Adrenal gland (tissue), 12 donors: ENCODE measurements around the gene EIF4A3. TPM values are rescaled to one million over a fixed set of nuclear protein-coding genes. Genes with fewer than 3 reads are reported as not detected.

Experiments
- DNase-seq, 7 donors: peaks; one replicate each; pipeline ENCODE4 v3.0.0-alpha.2; 2019 to 2020
- H3K27ac ChIP-seq, 5 donors: fragments of 200-600 bp; sonication (generic) in 4 of 5; 1 replicate in 3 of 5; 2 replicates in 2 of 5; pipeline versions ENCODE4 v1.5.1 to v1.8.0; 2016 to 2020; ENCODE audit warnings: mild to moderate bottlenecking in 1 of 5
- H3K27me3 ChIP-seq: fragments of 200-600 bp; 2 replicates; pipeline ENCODE4 v1.8.0; 2021
- H3K36me3 ChIP-seq, 2 donors: fragments of 200-600 bp; replicated peaks in 1 of 2; 1 replicate in 1 of 2; 2 replicates in 1 of 2; pipeline versions ENCODE4 v1.5.1 to v1.8.0; 2018 to 2022
- H3K4me1 ChIP-seq, 2 donors: fragments of 200-600 bp; replicated peaks in 1 of 2; 1 replicate in 1 of 2; 2 replicates in 1 of 2; pipeline versions ENCODE4 v1.5.1 to v1.8.0; 2018 to 2021
- H3K4me3 ChIP-seq, 4 donors: fragments of 200-600 bp; sonication (generic) in 3 of 4; one replicate each; pipeline ENCODE4 v1.5.1; 2016 to 2018
- H3K9me3 ChIP-seq, 3 donors: fragments of 200-600 bp; sonication (generic) in 1 of 3; replicated peaks in 1 of 3; 1 replicate in 2 of 3; 2 replicates in 1 of 3; pipeline versions ENCODE4 v1.5.1 to v1.8.0; 2016 to 2021
- POLR2A ChIP-seq, 2 donors: fragments of 450-650 bp; IDR thresholded peaks; one replicate each; pipeline ENCODE4 v1.6.1; 2017; ENCODE audit warnings: antibody characterized with exemption in 2 of 2, mild to moderate bottlenecking in 2 of 2, moderate library complexity in 1 of 2
- WGBS, 4 donors: extraction: QIAGEN DNeasy Blood & Tissue Kit in 2 of 4; methylation state at CpG; one replicate each; pipeline versions ENCODE4 v1.1.5 to v1.1.7; 2013 to 2017; 5-methylcytosine and 5-hydroxymethylcytosine counted together
- intact Hi-C, 2 donors: fragments of 100-400 bp; cut with DNase I; formaldehyde crosslinking; loops; one replicate each; pipeline versions ENCODE4 v1.14.1 to v1.15.0; 2022 to 2023
- polyA plus RNA-seq, 3 donors: library from polyadenylated mRNA; stranded (reverse); fragments of 200-250 nt in 2 of 3; fragments of 350-450 nt in 1 of 3; fragmentation: Illumina TruSeq in 1 of 3; extraction: RNeasy Lipid Tissue Mini Kit (QIAGEN cat#74804) in 1 of 3; gene quantifications; one replicate each; pipeline ENCODE4 v1.2.3, GENCODE V29; 2013 to 2014
- total RNA-seq, 9 donors: library from RNA; depleted of rRNA in 4 of 9; stranded (reverse); fragments of >200 nt in 4 of 9; fragments of 120-200 nt in 1 of 9; fragmentation: NEBNext Ultra II Directional in 1 of 9; extraction: Animal tissue kit (Norgen Biotek cat#: 25700) in 1 of 9; gene quantifications; one replicate each; pipeline versions ENCODE4 v1.1.0 to v1.2.4, GENCODE V29; 2013 to 2023
- TF ChIP-seq, protein P1 (sequence below), 6 experiments: fragments of 450-650 bp in 4 of 6; fragments of 200-600 bp in 2 of 6; sonication (generic) in 1 of 6; IDR thresholded peaks; 1 replicate in 5 of 6; 2 replicates in 1 of 6; pipeline versions ENCODE4 v1.5.1 to v1.8.0; 2016 to 2021; ENCODE audit warnings: antibody characterized with exemption in 6 of 6, mild to moderate bottlenecking in 2 of 6, moderate library complexity in 1 of 6
- donor health status: healthy with polysubstance abuse.
- donor health status: Bipolar disorder and iron deficiency.
- donor health status: DM: yes; HTN: yes; CAD: no.
- donor health status: DM: no; HTN: no; CAD: no.
- donor health status: DM: no; HTN: no; CAD: no.
- donor health status: DM: yes; HTN: yes; CAD: no.

Gene EIF4A3
- total and polyA plus RNA-seq, 12 donors = 31.0 to 161 (median 81.0) TPM

DNA sequence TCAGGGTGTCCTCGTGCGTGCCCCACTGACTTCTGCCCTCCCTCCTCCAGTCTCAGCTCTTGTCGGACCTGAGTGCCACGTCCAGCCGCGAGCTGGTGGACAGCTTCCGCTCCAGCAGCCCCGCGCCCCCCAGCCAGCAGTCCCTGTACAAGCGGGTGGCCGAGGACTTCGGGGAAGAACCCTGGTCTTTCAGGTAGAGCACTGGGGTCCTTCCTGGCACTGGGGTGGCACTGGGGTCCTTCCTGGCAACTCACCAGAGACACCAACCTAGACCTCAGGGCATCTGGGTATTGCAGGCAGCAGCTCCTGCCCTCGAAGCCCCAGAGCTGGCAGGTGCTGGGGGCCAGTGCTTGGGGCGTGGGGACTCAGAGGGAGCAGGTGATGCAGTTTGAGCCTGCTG is 48.2 kb upstream of the EIF4A3 start:
- no peaks in the 10 kb centered on the region for H3K4me1 ChIP-seq
- DNase-seq = peak in 1 of 7 donors; percentile 24
- intact Hi-C loops = no loop called here

GRCh38 chr17:80191865-80192661 is 45.1 kb upstream of the EIF4A3 start:
- Histone ChIP-seq H3K36me3 (no peaks in the 10 kb centered on the region), H3K9me3 (no peaks in the 10 kb centered on the region), H3K4me1 (peaks cover 4 to 11% of the 10 kb centered on the region in 2 donors), H3K27me3 (no peaks in the 10 kb centered on the region), H3K4me3 (no peak overlapping the region), H3K27ac (peak overlapping the region in 1 of 5 donors; percentile 34)
- WGBS, 4 donors = 63 to 79% (median 71%) methylated on average over 29 of the region's 29 CpGs
- peak in 4 of 7 donors; percentile 22 to 75 (median 50) for DNase-seq
- intact Hi-C loops = no loop called here
- TF ChIP-seq, protein P1, sequence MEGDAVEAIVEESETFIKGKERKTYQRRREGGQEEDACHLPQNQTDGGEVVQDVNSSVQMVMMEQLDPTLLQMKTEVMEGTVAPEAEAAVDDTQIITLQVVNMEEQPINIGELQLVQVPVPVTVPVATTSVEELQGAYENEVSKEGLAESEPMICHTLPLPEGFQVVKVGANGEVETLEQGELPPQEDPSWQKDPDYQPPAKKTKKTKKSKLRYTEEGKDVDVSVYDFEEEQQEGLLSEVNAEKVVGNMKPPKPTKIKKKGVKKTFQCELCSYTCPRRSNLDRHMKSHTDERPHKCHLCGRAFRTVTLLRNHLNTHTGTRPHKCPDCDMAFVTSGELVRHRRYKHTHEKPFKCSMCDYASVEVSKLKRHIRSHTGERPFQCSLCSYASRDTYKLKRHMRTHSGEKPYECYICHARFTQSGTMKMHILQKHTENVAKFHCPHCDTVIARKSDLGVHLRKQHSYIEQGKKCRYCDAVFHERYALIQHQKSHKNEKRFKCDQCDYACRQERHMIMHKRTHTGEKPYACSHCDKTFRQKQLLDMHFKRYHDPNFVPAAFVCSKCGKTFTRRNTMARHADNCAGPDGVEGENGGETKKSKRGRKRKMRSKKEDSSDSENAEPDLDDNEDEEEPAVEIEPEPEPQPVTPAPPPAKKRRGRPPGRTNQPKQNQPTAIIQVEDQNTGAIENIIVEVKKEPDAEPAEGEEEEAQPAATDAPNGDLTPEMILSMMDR (IDR thresholded peaks at IDR 0.05) = no peak
- no peak for TF ChIP-seq POLR2A (IDR thresholded peaks at IDR 0.05)

More for the DNA sequence above, 48.2 kb upstream of the EIF4A3 start:
- no peak overlapping the region for H3K4me3 ChIP-seq
- 86 to 97% (median 88%) methylated on average over 9 to 14 of the region's 14 CpGs for WGBS, 4 donors
- TF ChIP-seq POLR2A (IDR thresholded peaks at IDR 0.05) = no peak
- TF ChIP-seq, protein P1 (IDR thresholded peaks at IDR 0.05) = no peak
- no peak overlapping the region for H3K27ac ChIP-seq
- H3K36me3 ChIP-seq = no peaks in the 10 kb centered on the region
- H3K27me3 ChIP-seq = no peaks in the 10 kb centered on the region
- H3K9me3 ChIP-seq = no peaks in the 10 kb centered on the region

DNA sequence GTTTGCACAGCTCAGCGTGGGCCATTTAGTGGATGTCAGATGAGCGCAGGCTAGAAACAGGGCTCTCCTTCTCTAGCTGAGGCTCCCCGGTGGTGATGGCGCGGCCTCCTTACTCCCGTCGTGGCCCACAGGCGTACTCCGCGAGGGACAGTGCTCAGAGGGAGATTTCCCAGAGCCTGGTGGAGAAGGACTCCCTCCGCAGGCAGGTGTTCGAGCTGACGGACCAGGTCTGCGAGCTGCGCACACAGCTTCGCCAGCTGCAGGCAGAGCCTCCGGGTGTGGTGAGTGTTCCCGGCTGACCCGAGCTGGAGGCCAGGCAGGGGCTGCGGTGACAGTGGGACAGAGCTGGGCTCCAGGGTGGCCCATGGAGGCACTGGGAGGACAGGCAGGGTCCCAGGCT is 44.3 kb upstream of the EIF4A3 start:
- intact Hi-C loops = no loop called here

GRCh38 chr17:80190716-80191115 is 43.8 kb upstream of the EIF4A3 start:
- WGBS, 4 donors = 94 to 99% (median 96%) methylated on average over 5 to 10 of the region's 10 CpGs
- intact Hi-C loops = no loop called here

More for the DNA sequence above, 44.3 kb upstream of the EIF4A3 start:
- no peak for DNase-seq
- Histone ChIP-seq H3K27ac (no peak overlapping the region), H3K4me3 (no peak overlapping the region), H3K9me3 (no peaks in the 10 kb centered on the region), H3K4me1 (peaks cover 4 to 11% of the 10 kb centered on the region in 2 donors), H3K27me3 (no peaks in the 10 kb centered on the region), H3K36me3 (no peaks in the 10 kb centered on the region)
- TF ChIP-seq, protein P1 (IDR thresholded peaks at IDR 0.05) = no peak
- no peak for TF ChIP-seq POLR2A (IDR thresholded peaks at IDR 0.05)
- 90 to 94% (median 93%) methylated on average over 11 to 20 of the region's 20 CpGs for WGBS, 4 donors

More at GRCh38 chr17:80190716-80191115, 43.8 kb upstream of the EIF4A3 start:
- no peak for DNase-seq
- no peak overlapping the region for H3K4me3 ChIP-seq
- H3K27me3 ChIP-seq = no peaks in the 10 kb centered on the region
- no peak for TF ChIP-seq POLR2A (IDR thresholded peaks at IDR 0.05)
- TF ChIP-seq, protein P1 (IDR thresholded peaks at IDR 0.05) = no peak
- H3K27ac ChIP-seq = no peak overlapping the region
- peaks cover 4 to 11% of the 10 kb centered on the region in 2 donors for H3K4me1 ChIP-seq
- H3K9me3 ChIP-seq = no peaks in the 10 kb centered on the region
- no peaks in the 10 kb centered on the region for H3K36me3 ChIP-seq
